ENCODE measurements around the gene RAB42.
A peak's percentile ranks its signal among the peaks of the same experiment; 100 is the strongest.
"Not testable (repeated sequence)": the region's sequence is repeated elsewhere in the genome, so short reads cannot be mapped to it uniquely, and the experiment has no call there.

Gene RAB42

GRCh38 chr1:28586585-28587391, 5.3 kb upstream of the RAB42 start:
- DNase-seq (ENCODE audit: low spot score), result peak; percentile 61

- DNase-seq (ENCODE audit: low spot score), result no peak
These were observed 431 bp downstream of the RAB42 start for GRCh38 chr1:28592321-28593071.

- not testable (repeated sequence) for DNase-seq (ENCODE audit: low spot score)
These were observed 1.9 kb downstream of the RAB42 start for GRCh38 chr1:28593988-28594356.

- peak; percentile 92 for DNase-seq (ENCODE audit: low spot score)
These were observed 2.8 kb downstream of the RAB42 start for GRCh38 chr1:28594686-28595411.

- no peak for DNase-seq (ENCODE audit: low spot score)
These were observed 3.5 kb downstream of the RAB42 start for GRCh38 chr1:28595412-28596191.

GRCh38 chr1:28596276-28596675, 4.2 kb downstream of the RAB42 start:
- not testable (repeated sequence) for DNase-seq (ENCODE audit: low spot score)

GRCh38 chr1:28601696-28602095, 9.6 kb downstream of the RAB42 start:
- peak; percentile 98 for DNase-seq (ENCODE audit: low spot score)

- DNase-seq (ENCODE audit: low spot score), result peak; percentile 82
These were observed 10.7 kb downstream of the RAB42 start for GRCh38 chr1:28602536-28603439.

- no peak for DNase-seq (ENCODE audit: low spot score)
These were observed 12.3 kb downstream of the RAB42 start for GRCh38 chr1:28604411-28604810.

- DNase-seq (ENCODE audit: low spot score), result no peak
These were observed 12.9 kb downstream of the RAB42 start for GRCh38 chr1:28604962-28605361.

GRCh38 chr1:28606771-28607170, 14.7 kb downstream of the RAB42 start:
- DNase-seq (ENCODE audit: low spot score), result no peak

GRCh38 chr1:28613175-28613574, 21.1 kb downstream of the RAB42 start:
- DNase-seq (ENCODE audit: low spot score), result no peak

- no peak for DNase-seq (ENCODE audit: low spot score)
These were observed 39.6 kb downstream of the RAB42 start for GRCh38 chr1:28631713-28632112.

- no peak for DNase-seq (ENCODE audit: low spot score)
These were observed 40.5 kb downstream of the RAB42 start for GRCh38 chr1:28632560-28632959.

GRCh38 chr1:28640766-28641165, 48.7 kb downstream of the RAB42 start:
- peak; percentile 50 for DNase-seq (ENCODE audit: low spot score)

- DNase-seq (ENCODE audit: low spot score), result no peak
These were observed 50.2 kb downstream of the RAB42 start for GRCh38 chr1:28642056-28642846.

- DNase-seq (ENCODE audit: low spot score), result peak; percentile 98
These were observed 51.0 kb downstream of the RAB42 start, which contains the start of gene TAF12 for GRCh38 chr1:28642847-28643635. TAF12 (minus strand) TSS chr1:28643067; CDS start chr1:28622081, 20,986 bp downstream.

- DNase-seq (ENCODE audit: low spot score), result no peak
These were observed 52.4 kb downstream of the RAB42 start for GRCh38 chr1:28644494-28644893.
